ENCODE data around the gene SDK2. TPM values are rescaled to one million over a fixed set of nuclear protein-coding genes. Genes with fewer than 3 reads are reported as not detected.

Gene SDK2
- total and polyA plus RNA-seq, 2 of the 4 experiments (the other 2 are of a cell fraction), result under 0.01 to 0.03 TPM

DNA sequence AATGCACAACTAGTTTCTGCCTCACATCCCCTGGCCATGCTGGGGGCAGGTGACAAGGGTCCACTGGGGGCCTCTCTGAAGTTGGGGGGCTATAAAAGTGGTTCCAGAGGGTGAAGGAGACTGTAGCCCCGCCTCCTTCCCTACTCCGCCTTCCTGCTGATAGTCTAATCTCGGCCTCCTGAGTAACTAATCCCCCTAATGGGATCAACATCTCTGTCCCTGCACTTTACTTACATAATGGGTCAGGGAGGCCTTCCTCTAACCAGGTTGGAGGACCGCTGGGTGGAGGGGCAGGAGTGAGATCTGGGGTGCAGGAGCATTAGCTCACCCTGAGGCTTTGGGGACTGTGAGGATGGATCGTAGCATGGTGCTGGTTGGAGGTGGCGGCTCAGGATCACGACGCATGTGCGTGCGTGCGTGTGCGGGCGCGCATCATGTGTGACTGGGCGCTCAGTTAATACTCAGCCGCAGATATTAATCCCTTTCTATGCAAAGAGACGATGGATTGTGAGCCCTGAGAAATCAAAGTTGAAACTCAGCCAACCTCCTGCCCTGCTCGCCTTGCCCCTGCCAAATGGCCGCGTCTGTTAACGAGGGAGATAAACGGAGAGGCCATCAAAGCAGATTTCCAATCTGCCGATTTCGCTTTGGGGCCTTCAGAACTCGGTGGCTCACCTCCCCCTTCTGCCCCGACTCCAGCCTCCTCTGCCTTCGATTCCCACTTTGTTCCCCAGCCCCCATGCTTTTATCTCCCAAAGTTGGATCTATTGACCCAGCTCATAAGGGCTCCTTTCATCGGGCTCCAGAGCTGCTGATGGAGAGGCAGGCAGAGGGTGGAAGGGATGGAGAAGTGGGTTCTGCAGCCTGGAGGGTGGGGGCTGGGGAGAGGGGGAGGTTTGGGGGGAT, 107.3 kb downstream of the SDK2 start:
- Histone ChIP-seq H3K9me1 (ENCODE audit: insufficient read depth, low read length) (no peaks in the 10 kb centered on the region), H3K27me3 (ENCODE audit: control insufficient read depth, insufficient read depth, low read length) (no peaks in the 10 kb centered on the region; the same call in 1 of the 2 replicates), H3K36me3 (ENCODE audit: control insufficient read depth, insufficient read depth, low read length) (no peaks in the 10 kb centered on the region), H2AK9ac (replicated peaks; ENCODE audit: low read depth, low read length, poor library complexity) (no peak overlapping the region), H3K23ac (ENCODE audit: low read depth, low read length) (no peak overlapping the region), H3K14ac (replicated peaks; ENCODE audit: low read depth, low read length) (no peak overlapping the region), H4K8ac (ENCODE audit: low read depth in 2 of 2, low read length in 2 of 2) (no peak overlapping the region), H2BK15ac (ENCODE audit: low read depth, low read length) (no peak overlapping the region), H4K5ac (ENCODE audit: low read depth, low read length) (no peak overlapping the region), H2AFZ (replicated peaks; ENCODE audit: low read length, poor library complexity) (peak overlapping the region; percentile 51), H2BK5ac (ENCODE audit: low read depth, low read length, poor library complexity, severe bottlenecking) (no peak overlapping the region), H3K9me3 (ENCODE audit: control insufficient read depth, insufficient read depth, low read length) (no peaks in the 10 kb centered on the region), H2BK20ac (ENCODE audit: low read depth, low read length) (no peak overlapping the region), H3K56ac (ENCODE audit: extremely low read depth, insufficient read depth, low read length) (no peak overlapping the region), H3K79me1 (ENCODE audit: low read depth in 1 of 2, low read length in 2 of 2) (no peaks in the 10 kb centered on the region), H4K91ac (ENCODE audit: insufficient read depth, low read depth, low read length) (no peak overlapping the region), H3K18ac (ENCODE audit: low read depth, low read length) (no peak overlapping the region), H3K27ac (ENCODE audit: insufficient read depth, low read length) (no peak overlapping the region), H3K4me3 (ENCODE audit: insufficient read depth, low read depth, low read length) (no peak overlapping the region), H3K4ac (ENCODE audit: low read depth, low read length) (no peak overlapping the region), H4K20me1 (ENCODE audit: insufficient read depth, low read length) (no peaks in the 10 kb centered on the region), H2BK120ac (ENCODE audit: low read depth, low read length) (no peak overlapping the region), H3K9ac (ENCODE audit: low read depth, low read length) (no peak overlapping the region), H3K4me1 (ENCODE audit: control insufficient read depth, insufficient read depth, low read length) (no peaks in the 10 kb centered on the region), H3K4me2 (ENCODE audit: low read depth, low read length) (no peak overlapping the region), H2AK5ac (ENCODE audit: low read depth, low read length) (no peak overlapping the region)
- DNase-seq (no peak), ATAC-seq (ENCODE audit: low read depth) (no peak)
- ChIA-PET CTCF (no interaction called here), POLR2A (ENCODE audit: unreplicated experiment) (no interaction called here)
- 68% methylated on average over 15 of the region's 28 CpGs; no CpG with 5 or more reads in 1 of the 2 experiments for WGBS, 2 experiments (ENCODE audit: extremely low coverage in 2 of 2, insufficient read length in 1 of 2)
- TF ChIP-seq POLR2A (IDR thresholded peaks at IDR 0.05; ENCODE audit: low read depth, low read length) (no peak), CTCF (conservative IDR thresholded peaks at IDR 0.05; ENCODE audit: low read depth, low read length) (no peak), RAD21 (IDR thresholded peaks at IDR 0.05; ENCODE audit: low read length) (no peak), MAZ (IDR thresholded peaks at IDR 0.05; ENCODE audit: borderline replicate concordance, low read depth, low read length) (no peak), MAFK (IDR thresholded peaks at IDR 0.05; ENCODE audit: low read depth, low read length) (no peak), CEBPB (IDR thresholded peaks at IDR 0.05; ENCODE audit: low read depth, low read length) (no peak)
- in situ Hi-C loops (cut with MboI; ENCODE audit: low sequenced_read_pairs) (loop anchor here (25.0 kb wide), 1 partner anchor 275 kb away; the partner anchor contains the start of gene CPSF4L), dilution Hi-C loops (cut with HindIII; ENCODE audit: low sequenced_read_pairs, unreplicated experiment) (no loop called here), intact Hi-C loops (cut with micrococcal nuclease) (no loop called here)
- no TSS peak for BruUV-seq (replicated peaks)
